ENCODE measurements around the gene ZSCAN10.
"Not testable (repeated sequence)": the region's sequence is repeated elsewhere in the genome, so short reads cannot be mapped to it uniquely, and the experiment has no call there.

The ZSCAN10 gene

DNA sequence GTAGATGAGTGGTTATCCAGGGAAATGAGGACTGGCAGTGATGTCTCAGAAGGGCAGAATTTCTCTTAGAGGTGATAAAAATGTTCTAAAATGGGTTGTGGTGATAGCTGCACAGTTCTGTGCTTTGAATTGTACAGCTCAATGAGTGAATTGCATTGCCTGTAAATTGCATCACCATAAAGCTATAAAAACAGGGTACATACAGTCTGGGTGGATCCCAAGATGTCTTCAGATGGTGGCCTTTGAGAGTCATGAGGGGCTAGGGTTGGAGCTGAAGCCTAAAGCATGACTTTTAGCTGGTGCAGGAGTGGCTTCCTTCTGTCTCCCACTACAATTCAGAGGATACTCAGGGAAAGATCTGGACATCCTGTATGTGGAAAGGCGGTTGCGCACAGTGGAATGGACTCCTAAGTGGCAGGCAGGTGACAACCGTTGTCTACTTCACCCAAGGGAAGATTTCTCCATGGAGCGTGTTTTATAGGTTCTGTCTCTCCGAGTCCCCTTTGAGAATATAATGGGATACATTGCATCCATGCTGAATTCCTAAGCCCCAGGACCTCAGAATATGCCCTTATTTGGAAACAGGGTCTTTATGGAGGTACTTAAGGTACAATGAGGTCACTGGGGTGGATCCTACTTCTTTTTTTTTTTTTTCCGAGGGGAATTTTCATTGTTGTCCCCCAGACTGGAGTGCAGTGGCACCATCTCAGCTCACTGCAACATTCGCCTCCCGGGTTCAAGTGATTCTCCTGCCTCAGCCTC, 35.3 kb downstream of the ZSCAN10 start:
- no peak for DNase-seq (ENCODE audit: low read depth)

DNA sequence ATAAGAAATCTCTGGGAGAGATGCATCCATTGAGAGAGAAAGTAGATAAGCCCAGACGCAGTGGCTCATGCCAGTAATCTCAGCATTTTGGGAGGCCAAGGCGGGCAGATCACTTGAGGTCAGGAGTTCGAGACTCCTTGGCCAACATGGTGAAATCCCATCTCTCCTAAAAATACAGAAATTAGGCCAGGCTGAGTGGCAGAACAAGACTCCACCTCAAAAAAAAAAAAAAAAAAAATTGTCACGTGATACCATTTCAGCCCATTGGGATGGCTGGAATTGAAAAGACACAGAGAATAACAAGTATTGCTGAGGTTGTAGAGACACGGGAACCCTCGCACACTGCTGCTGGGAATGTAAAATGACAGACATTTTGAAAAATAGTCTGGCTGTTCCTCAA, 36.5 kb downstream of the ZSCAN10 start:
- no peak for DNase-seq (ENCODE audit: low read depth)

DNA sequence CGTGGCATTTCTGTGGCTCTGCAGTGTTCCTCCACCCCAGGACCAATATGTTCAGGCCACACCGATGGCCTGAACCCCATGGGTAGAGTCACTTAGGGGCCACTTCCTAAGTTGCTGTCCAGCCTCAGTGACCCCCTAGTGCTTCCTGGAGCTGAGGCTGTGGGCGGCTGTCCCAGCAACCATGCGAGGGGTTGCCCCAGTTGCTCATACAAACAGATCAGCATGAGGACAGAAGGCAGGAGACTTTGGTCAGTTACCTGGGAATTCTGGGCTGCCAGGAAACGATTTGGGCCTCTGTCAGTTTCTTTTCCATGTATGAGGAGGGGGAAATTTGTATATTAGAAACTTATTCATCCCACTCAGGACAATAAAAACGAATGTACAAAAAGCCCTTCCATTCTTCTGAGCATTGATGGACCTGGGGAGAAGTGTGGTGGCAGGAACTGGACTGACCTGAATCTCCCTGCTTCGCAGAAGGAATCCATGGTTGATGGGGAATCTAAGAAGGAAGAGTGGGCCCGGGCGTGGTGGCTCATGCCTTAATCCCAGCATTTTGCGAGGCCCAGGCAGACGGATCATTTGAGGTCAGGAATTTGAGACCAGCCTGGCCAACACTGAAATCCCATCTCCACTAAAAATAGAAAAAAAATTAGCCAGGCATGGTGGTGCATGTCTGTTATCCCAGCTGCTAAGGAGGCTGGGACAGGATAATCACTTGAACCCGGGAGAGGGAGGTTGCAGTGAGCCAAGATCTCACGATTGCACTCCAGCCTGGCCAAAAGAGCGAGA, 38.6 kb downstream of the ZSCAN10 start:
- DNase-seq (ENCODE audit: low read depth): no peak

DNA sequence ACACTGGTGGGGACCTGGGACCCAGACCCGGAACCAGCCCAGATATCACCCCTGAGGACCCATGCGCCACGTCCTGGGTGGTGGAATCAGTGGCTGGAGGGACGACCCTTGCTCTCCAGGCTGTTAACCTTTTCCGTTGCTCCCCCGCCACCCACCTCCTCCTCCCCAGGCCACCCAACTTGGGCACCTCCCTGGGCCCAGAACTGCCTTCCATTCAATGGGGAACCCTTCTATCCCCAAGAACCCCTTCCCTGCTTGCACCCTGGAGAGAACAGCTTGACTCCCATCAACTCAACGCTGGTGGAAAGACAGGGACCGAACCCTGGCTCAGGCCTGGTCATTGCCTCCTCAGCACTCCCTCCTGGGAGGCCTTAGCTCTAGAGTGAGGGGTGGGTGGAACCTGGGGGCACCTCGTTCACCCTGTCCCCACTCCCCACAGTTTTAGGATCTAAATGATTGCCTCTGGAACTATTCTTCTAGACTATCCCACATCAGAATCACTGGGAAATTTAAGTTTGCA, 39.3 kb downstream of the ZSCAN10 start:
- no peak for DNase-seq (ENCODE audit: low read depth)

DNA sequence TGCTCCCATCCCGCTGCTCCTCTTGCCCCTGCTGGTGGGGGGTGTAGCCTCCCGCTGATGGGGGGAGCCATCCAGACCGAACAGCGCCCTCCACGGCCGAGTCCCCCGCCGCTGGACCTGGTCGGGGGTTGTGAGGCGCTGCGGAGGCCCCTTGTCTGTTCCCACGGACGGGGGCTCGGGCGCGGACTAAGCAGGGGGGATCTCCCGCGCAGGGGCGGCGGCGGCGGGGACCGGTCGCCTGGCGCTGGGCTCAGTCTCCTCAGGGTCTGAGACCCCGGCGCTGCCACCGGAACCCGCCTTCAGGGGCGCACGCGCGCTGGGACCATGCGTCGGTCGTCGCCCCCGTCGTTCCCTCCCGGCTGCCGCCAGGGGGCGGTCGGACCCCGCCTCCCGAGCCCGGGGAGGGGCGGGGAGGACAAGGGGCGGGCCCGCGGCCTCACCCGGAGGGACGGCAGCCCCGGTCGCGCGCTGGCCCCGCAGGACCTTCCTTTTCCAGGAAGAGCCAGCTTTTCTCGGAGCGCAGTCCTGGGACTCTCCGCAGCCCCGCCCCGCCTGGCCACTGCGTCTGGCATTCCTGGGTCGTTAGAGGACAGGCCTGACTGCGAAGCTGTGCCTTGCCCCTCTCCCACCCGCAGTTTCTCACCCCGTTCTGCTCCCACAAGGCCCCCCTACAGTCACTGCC, 39.9 kb downstream of the ZSCAN10 start:
- peak; percentile 76 for DNase-seq (ENCODE audit: low read depth)

DNA sequence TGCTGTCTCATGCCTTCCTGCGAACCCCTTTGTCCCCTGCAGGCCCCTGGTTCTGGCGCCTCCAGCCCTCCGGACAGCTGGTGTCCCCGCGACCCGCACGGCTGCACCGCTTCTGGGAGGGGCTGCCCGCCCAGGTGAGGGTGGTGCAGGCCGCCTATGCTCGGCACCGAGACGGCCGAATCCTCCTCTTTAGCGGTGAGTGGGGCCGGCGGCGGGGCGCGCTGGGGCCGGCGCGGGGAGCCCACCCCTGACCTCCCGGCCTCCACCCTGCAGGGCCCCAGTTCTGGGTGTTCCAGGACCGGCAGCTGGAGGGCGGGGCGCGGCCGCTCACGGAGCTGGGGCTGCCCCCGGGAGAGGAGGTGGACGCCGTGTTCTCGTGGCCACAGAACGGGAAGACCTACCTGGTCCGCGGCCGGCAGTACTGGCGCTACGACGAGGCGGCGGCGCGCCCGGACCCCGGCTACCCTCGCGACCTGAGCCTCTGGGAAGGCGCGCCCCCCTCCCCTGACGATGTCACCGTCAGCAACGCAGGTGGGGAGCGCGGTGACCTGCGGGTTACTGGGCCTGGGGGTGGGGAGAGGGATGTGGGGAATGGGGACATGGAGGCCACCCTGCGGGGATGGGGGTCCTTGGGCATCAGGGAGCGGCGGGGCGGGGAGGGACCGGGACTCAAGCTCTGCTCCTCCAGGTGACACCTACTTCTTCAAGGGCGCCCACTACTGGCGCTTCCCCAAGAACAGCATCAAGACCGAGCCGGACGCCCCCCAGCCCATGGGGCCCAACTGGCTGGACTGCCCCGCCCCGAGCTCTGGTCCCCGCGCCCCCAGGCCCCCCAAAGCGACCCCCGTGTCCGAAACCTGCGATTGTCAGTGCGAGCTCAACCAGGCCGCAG, 40.7 kb downstream of the ZSCAN10 start:
- DNase-seq (ENCODE audit: low read depth): no peak

DNA sequence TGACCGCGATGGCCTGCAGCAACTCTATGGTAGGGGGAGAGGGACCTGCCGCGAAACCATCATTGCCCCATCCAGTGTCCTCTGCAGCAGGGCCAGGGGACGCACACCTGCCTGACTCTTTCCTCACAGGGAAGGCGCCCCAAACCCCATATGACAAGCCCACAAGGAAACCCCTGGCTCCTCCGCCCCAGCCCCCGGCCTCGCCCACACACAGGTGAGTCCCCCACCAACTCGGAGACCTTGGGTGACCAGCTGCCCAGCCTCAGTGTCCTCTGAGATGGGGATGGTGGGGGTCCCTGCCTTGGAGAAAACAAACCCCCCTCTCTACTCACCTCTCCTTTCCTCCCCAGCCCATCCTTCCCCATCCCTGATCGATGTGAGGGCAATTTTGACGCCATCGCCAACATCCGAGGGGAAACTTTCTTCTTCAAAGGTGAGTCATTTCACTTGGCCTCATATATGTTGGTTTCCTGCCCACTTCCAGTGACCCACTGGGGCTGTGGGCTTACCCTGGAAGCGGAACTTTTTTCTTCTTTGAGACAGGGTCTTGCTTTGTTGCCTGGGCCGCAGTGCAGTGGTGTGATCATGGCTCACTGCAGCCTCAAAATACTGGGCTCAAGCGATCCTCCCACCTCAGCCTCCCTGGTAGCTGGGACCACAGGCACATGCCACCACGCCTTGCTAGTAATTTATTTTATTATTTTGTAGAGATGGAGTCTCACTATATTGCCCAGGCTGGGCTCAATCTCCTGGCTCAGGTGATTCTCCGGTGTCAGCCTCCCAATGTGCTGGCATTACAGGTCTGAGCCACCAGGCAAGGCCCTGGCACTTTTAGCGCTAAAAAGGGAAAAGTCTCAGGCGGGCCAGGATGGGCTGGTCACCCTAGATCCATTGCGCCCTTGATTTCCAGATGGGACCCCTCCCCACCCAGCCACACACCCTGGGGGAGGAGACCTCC, 41.6 kb downstream of the ZSCAN10 start:
- no peak for DNase-seq (ENCODE audit: low read depth)

DNA sequence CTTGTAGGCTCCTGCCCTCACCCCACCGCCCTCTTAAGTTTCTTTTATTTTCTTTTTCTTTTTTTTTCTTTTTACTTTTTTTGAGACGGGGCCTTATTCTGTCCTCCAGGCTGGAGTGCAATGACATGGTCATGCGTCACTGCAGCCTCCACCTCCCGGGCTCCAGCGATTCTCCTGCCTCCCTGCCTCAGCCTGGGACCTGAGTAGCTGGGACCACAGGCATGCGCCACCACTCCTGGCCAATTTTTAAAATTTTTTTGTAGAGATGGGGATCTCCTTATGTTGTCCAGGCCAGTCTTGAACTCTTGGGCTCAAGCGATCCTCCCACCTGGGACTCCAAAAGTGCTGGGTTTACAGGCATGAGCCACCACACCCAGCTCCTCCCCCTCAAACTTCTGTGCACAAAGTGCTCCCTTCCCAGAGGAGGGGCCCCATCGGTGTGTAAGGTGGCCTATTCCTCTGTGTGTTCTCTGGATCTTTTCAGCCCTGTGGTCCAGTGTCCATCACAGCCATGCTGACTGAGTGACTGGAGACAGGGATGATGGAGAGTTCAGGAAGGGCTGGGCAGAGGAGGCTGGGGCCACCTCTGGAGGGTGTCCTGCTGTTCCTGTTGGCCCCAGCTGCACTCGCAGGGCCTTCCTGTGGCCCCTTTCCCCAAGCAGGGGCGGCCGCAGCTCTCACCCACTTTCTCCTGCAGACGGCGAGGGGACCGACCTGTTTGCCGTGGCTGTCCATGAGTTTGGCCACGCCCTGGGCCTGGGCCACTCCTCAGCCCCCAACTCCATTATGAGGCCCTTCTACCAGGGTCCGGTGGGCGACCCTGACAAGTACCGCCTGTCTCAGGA, 42.5 kb downstream of the ZSCAN10 start:
- DNase-seq (ENCODE audit: low read depth): no peak

DNA sequence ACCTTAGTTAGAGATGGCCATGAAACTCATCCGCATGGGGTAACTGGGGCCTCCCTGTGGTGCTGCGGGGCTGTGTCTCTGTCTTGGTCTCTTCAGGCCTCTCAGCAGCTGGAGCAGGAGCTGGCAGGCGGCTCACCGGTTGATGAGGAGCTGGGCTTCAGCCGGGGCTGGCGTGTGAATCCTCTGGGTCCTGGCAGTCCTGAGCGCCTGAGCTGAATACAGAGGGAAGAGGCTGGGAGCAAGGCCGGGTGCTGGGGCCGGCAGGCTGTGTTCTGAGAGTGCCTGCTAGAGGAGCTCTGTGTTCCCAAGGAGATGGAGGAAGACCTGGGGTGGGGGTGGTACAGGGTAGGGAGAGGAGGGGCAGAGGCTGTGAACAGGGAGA, 43.4 kb downstream of the ZSCAN10 start:
- DNase-seq (ENCODE audit: low read depth): not testable (repeated sequence)

DNA sequence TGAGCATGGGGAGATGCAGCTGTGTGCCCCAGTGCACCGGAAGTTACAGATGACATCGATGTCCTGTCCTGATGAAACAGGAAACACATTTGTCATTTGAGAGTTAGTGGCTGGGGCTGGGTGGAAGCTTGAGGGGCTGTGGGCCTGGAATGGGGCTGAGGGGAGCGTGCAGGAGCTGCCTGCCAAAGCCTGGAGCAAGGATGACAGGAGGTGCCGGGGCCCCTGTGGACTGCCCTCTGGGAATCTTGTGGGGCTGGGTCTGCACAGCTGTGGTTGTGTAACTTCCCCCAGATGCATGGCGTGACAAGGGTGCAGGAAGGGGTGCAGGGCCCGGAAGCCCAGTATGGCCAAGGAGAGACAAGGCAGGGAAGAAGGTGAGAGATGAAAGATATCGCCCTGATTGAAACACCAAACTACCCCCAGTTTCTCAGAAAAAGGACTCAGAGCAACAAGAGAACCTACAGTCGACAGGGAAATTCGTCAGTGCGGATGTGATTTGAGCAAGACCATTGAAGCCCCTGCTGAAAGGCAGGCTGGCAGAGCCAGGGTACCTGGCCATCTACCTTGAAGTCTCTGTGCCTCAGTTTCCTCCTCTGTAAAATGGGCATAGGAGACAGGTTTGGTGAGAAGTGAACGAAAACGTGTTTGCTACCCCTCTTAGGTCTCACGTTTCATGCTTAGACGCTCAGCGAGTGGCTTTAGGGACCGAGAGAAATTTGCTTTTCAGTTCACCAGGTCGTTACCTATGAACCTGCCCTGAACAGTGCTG, 43.9 kb downstream of the ZSCAN10 start:
- no peak for DNase-seq (ENCODE audit: low read depth)

DNA sequence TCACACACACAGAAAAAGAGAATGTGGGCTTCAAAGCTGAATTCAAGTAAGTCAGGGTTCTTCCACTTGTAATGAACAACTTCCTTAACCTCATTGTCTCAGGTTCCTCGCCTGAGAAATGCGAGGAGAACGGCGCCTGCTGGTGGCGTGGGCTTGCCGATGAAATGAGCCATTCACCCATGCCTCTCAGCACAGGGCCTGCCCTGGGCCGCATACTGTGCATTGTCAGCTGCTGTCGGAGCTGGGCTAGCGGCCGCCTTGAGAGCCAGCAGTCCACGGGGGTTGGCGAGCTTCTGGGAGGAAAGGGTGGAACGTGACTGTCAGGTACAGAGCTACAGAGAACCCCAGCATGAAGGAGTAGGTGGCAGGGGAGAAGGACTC, 45.8 kb downstream of the ZSCAN10 start:
- DNase-seq (ENCODE audit: low read depth): not testable (repeated sequence)

DNA sequence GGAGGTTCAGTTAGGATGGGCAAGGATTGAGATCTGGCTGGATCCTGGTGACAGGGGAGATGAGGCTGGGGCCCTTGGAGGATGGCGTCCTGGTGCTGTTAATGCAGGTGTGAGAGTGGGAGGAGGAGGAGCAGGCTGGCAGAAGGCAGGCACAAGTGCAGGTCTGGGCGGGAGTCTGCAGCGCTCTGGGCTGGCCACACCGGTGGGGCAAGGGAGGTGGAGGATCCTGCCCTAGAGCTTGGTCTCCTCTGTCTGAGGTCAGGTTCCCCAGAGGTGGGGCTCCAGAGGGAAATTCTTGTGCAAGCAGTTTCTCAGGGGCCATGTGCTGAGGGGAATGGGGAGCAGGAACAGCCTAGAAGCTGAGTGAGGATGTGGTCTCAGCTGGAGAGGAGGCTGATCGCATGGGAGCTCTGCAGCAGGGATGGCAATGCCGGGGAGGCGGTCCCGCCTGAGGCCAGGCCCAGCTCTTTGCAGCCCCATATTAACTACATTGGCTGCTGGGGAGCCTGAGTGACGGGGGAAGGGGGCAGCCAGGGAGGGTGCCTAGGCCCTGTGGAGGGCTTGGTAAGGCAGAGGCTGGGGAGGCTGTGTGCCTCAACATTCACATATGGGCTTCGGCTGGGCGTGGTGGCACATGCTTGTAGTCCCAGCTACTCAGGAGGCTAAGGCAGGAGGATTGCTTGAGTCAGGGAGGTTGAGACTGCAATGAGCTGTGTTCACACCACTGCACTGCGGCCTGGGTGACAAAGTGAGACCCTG, 46.3 kb downstream of the ZSCAN10 start:
- DNase-seq (ENCODE audit: low read depth): not testable (repeated sequence)

DNA sequence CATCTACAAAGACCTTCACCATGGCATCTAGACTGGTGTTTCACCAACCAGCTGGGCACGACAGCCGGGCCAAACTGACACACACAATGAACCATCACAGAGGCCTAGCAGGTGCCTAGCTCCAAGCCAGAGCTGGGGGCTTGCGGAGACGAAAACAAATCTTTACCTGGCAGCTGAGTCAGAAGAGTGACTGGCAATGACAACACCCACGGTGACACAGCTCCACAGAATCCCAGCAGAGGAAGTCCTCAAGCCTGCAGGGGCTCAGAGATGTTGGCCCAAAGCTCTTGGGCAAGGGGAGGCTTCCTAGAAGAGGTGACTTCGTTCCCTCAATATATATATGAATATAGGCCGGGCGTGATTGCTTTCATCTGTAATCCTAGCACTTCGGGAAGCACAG, 47.6 kb downstream of the ZSCAN10 start:
- no peak for DNase-seq (ENCODE audit: low read depth)

DNA sequence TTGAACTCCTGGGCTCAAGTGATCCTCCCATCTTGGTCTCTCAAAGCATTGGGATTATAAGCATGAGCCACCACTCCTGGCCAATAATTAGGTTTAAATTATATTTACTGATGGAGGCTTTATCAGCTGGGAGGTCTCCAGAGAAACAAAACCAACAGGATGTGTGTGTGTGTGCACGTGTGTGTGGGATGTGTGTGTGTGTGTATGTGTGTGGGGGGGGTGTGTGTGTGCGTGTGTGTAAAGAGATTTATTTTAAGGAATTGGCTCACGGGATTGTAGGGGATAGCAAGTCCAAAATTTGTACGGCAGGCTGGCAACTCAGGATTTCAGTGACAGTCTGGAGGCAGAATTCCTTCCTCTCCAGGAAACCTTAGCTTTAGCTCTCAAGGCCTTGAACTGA, 48.1 kb downstream of the ZSCAN10 start:
- no peak for DNase-seq (ENCODE audit: low read depth)

DNA sequence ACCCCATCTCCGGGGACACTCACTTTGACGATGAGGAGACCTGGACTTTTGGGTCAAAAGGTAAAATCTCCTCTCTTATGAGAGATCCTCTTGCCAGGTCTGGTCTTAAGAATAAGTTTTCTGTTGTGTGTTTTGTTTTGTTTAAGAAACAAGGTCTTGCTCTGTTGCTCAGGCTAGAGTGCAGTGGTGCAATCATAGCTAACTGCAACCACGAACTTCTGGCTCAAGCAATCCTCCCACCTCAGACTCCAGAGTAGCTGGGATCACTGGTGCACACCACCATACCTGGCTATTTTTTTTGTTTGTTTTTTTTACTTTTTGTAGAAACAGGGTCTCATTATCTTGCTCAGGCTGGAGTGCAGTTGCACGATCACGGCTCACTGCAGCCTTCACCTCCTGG, 48.6 kb downstream of the ZSCAN10 start:
- DNase-seq (ENCODE audit: low read depth): no peak

DNA sequence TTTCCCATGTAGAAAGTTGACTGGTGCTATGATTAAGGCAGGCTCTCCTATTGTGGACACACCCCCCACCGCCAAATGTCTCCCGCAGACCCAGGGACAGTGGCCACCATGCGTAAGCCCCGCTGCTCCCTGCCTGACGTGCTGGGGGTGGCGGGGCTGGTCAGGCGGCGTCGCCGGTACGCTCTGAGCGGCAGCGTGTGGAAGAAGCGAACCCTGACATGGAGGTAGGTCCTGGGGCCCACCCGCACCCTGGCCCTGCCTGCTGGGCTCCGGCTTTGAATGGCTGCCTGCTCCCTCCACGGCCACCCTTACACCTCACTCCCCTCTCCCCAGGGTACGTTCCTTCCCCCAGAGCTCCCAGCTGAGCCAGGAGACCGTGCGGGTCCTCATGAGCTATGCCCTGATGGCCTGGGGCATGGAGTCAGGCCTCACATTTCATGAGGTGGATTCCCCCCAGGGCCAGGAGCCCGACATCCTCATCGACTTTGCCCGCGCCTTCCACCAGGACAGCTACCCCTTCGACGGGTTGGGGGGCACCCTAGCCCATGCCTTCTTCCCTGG, 49.1 kb downstream of the ZSCAN10 start:
- DNase-seq (ENCODE audit: low read depth): no peak

DNA sequence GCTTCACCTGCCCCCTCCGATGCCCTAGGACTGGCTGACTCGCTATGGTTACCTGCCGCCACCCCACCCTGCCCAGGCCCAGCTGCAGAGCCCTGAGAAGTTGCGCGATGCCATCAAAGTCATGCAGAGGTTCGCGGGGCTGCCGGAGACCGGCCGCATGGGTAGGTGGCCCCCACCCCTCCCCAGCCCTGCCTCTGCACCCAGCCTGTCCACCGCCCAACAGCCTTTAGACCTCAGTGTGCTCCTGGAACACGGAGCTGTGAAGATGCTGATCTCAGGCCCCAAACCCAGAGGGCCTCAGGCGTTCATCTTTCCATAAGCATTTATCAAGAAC, 51.7 kb downstream of the ZSCAN10 start:
- DNase-seq (ENCODE audit: low read depth): no peak
